ENCODE measurements around the gene PWP2. TPM values are rescaled to one million over a fixed set of nuclear protein-coding genes. Genes with fewer than 3 reads are reported as not detected.
"Not testable (repeated sequence)": the region's sequence is repeated elsewhere in the genome, so short reads cannot be mapped to it uniquely, and the experiment has no call there.

Gene PWP2
- total RNA-seq, 1 donor from 2014 or later, result 22.1 TPM

DNA sequence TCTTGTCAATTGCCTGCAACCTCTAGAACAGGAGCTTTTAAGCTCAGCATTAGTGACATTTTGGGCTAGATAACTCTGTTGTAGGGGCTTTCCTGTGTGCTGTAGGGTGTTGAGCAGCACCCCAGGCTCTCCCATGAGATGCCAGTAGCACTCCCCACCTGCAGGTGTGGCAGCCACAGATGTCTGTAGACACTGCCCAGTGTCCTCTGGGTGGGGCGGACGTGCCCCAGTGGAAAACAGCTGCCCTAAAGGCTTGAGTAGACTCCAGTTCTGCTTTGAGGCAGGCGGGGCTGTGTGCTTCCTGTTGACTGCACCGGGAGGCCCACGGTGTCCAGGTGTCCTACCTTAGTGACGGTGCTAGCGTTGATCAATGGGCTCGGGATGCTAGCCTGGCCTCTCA lies 16.9 kb upstream of the PWP2 start:
- DNase-seq, result no peak
- H3K27ac Mint-ChIP-seq (ENCODE audit: unreplicated experiment), result no peak overlapping the region
- H3K9me3 Mint-ChIP-seq (ENCODE audit: unreplicated experiment), result peaks cover 2% of the 10 kb centered on the region
- H3K4me3 Mint-ChIP-seq (ENCODE audit: unreplicated experiment), result peak overlapping the region; percentile 26
- H3K36me3 Mint-ChIP-seq (ENCODE audit: unreplicated experiment), result peaks cover 12% of the 10 kb centered on the region
- H3K27me3 Mint-ChIP-seq (ENCODE audit: unreplicated experiment), result no peaks in the 10 kb centered on the region
- no peak for TF ChIP-seq CTCF (IDR thresholded peaks at IDR 0.05; ENCODE audit: partially characterized antibody, unreplicated experiment)
- no peaks in the 10 kb centered on the region for H3K4me1 Mint-ChIP-seq (ENCODE audit: low read depth, unreplicated experiment)

- Mint-ChIP-seq H3K9me3 (ENCODE audit: unreplicated experiment) (peaks cover 2% of the 10 kb centered on the region), H3K27ac (ENCODE audit: unreplicated experiment) (no peak overlapping the region), H3K27me3 (ENCODE audit: unreplicated experiment) (no peaks in the 10 kb centered on the region), H3K36me3 (ENCODE audit: unreplicated experiment) (peaks cover 12% of the 10 kb centered on the region), H3K4me3 (ENCODE audit: unreplicated experiment) (no peak overlapping the region), H3K4me1 (ENCODE audit: low read depth, unreplicated experiment) (no peaks in the 10 kb centered on the region)
- no peak for DNase-seq
- no peak for TF ChIP-seq CTCF (IDR thresholded peaks at IDR 0.05; ENCODE audit: partially characterized antibody, unreplicated experiment)
Measured at GRCh38 chr21:44092211-44092610, 15.0 kb upstream of the PWP2 start.

DNA sequence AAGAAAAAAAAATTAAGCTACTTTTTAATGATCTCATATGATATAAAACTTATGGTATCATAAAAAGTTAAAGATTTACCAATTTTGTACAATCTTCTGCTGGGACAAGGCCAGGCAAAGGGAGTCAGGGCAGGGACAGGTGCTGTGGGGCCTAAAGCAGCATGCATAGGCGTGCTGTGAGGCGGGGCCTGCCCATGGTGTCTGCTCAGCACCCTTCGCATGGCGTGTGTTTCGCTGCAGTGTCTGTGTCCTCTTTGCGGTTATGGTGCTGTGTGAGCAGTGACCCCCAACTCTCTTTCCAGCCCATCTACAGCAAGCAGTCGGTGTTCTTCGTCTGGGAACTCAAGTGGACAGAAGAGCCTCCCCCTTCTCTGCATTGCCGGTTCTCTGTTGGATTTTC lies 13.4 kb upstream of the PWP2 start:
- no peaks in the 10 kb centered on the region for H3K27me3 Mint-ChIP-seq (ENCODE audit: unreplicated experiment)
- peaks cover 9% of the 10 kb centered on the region for H3K36me3 Mint-ChIP-seq (ENCODE audit: unreplicated experiment)
- no peak overlapping the region for H3K4me3 Mint-ChIP-seq (ENCODE audit: unreplicated experiment)
- no peak for DNase-seq
- no peak for TF ChIP-seq CTCF (IDR thresholded peaks at IDR 0.05; ENCODE audit: partially characterized antibody, unreplicated experiment)
- H3K27ac Mint-ChIP-seq (ENCODE audit: unreplicated experiment), result no peak overlapping the region
- H3K4me1 Mint-ChIP-seq (ENCODE audit: low read depth, unreplicated experiment), result no peaks in the 10 kb centered on the region
- no peaks in the 10 kb centered on the region for H3K9me3 Mint-ChIP-seq (ENCODE audit: unreplicated experiment)

DNA sequence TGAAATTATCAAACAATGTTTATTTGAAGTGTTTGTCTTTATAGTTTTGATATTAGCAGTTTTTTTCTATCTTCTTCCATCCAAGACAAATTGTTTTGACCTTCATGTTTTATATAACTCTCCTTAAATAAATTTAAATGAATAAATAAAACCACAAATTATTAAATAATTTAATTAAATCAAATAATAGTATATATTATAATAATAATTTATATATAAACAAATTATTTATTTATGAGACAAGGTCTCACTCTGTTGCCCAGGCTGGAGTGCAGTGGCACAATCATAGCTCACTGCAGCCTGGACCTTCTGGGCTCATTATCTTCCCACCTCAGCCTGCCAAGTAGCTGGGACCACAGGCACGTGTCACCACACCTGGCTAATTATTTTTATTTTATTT lies 12.4 kb upstream of the PWP2 start:
- Mint-ChIP-seq H3K27me3 (ENCODE audit: unreplicated experiment) (no peaks in the 10 kb centered on the region), H3K4me1 (ENCODE audit: low read depth, unreplicated experiment) (no peaks in the 10 kb centered on the region), H3K9me3 (ENCODE audit: unreplicated experiment) (no peaks in the 10 kb centered on the region), H3K4me3 (ENCODE audit: unreplicated experiment) (no peak overlapping the region), H3K27ac (ENCODE audit: unreplicated experiment) (no peak overlapping the region), H3K36me3 (ENCODE audit: unreplicated experiment) (no peaks in the 10 kb centered on the region)
- TF ChIP-seq CTCF (IDR thresholded peaks at IDR 0.05; ENCODE audit: partially characterized antibody, unreplicated experiment), result no peak
- DNase-seq, result no peak

GRCh38 chr21:44098507-44098906 lies 8.7 kb upstream of the PWP2 start:
- not testable (repeated sequence) for H3K27ac Mint-ChIP-seq (ENCODE audit: unreplicated experiment); H3K4me1 Mint-ChIP-seq (ENCODE audit: low read depth, unreplicated experiment); H3K36me3 Mint-ChIP-seq (ENCODE audit: unreplicated experiment); H3K9me3 Mint-ChIP-seq (ENCODE audit: unreplicated experiment); H3K4me3 Mint-ChIP-seq (ENCODE audit: unreplicated experiment); H3K27me3 Mint-ChIP-seq (ENCODE audit: unreplicated experiment); DNase-seq

DNA sequence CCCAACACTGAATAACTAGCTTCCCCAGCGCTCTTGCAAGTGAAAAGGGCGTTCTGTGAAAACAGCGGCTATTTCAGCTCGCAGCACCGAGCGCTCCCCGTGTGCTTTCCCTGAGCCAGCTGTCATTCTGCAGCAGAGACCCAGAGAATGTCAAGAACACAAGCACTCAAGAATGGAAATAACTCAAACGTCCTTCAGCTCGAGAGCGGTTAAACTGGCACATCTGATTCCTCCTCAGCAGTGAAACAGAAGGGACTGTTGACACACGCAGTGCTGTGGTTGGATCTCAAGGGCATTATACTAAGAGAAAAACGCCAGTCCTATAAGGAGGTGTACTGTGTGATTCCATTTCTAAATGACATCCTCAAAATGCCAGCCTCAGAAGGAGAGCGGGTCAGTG lies 8.2 kb upstream of the PWP2 start:
- not testable (repeated sequence) for H3K36me3 Mint-ChIP-seq (ENCODE audit: unreplicated experiment); H3K4me1 Mint-ChIP-seq (ENCODE audit: low read depth, unreplicated experiment); H3K27ac Mint-ChIP-seq (ENCODE audit: unreplicated experiment); H3K9me3 Mint-ChIP-seq (ENCODE audit: unreplicated experiment); H3K27me3 Mint-ChIP-seq (ENCODE audit: unreplicated experiment); DNase-seq; H3K4me3 Mint-ChIP-seq (ENCODE audit: unreplicated experiment)

- not testable (repeated sequence) for H3K4me1 Mint-ChIP-seq (ENCODE audit: low read depth, unreplicated experiment); DNase-seq; H3K27ac Mint-ChIP-seq (ENCODE audit: unreplicated experiment); H3K9me3 Mint-ChIP-seq (ENCODE audit: unreplicated experiment); H3K36me3 Mint-ChIP-seq (ENCODE audit: unreplicated experiment); H3K4me3 Mint-ChIP-seq (ENCODE audit: unreplicated experiment); H3K27me3 Mint-ChIP-seq (ENCODE audit: unreplicated experiment)
Measured at GRCh38 chr21:44107589-44107988, 390 bp downstream of the PWP2 start.

DNA sequence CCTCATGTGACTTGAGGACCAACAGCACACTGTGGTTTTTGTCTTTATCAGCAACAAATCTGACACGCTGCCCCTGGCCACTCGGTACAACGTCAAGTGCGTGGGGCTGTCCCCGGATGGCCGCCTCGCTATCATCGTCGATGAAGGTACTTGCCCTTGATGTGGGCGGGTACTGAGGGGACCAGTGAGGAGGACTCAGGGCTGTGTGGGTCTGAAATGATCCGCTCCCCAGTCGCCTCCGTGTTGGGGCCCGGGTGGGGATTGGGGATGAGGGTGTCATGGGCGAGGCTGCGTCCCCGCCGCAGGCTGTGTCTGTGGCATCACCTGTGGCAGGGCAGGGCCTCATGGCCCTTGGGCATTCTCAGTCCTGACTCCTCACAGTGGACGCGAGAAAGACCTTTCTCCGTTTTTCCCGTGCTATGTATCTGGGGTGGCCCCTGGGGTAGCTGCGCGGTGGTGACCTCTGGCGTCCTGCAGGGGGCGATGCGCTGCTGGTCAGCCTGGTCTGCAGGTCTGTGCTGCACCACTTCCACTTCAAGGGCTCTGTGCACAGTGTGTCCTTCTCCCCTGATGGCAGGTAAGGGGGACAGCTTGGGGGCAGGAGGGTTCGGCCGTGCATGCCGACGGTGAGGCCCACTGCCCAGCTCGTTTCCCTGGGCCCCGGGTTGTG lies 6.6 kb downstream of the PWP2 start:
- H3K9me3 Mint-ChIP-seq (ENCODE audit: unreplicated experiment); H3K4me3 Mint-ChIP-seq (ENCODE audit: unreplicated experiment); H3K36me3 Mint-ChIP-seq (ENCODE audit: unreplicated experiment); H3K4me1 Mint-ChIP-seq (ENCODE audit: low read depth, unreplicated experiment); H3K27me3 Mint-ChIP-seq (ENCODE audit: unreplicated experiment); H3K27ac Mint-ChIP-seq (ENCODE audit: unreplicated experiment): not testable (repeated sequence)
- DNase-seq, result peak; percentile 21

DNA sequence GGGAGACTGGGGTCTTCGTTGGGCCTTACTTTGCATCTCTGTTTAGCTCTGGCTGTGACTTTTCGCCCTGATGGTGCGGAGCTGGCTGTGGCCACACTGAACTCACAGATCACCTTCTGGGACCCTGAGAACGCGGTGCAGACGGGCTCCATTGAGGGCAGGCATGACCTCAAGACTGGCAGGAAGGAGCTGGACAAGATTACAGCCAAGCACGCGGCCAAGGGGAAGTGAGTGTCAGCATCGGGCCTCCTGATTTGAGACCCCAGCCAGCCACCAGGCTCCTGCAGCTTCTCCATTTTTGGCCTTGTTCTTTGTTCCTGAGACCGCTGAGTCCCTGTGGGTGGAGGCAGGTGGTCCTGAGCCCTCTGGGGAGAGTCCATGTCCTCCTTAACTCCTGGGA lies 14.9 kb downstream of the PWP2 start:
- H3K27ac Mint-ChIP-seq (ENCODE audit: unreplicated experiment); H3K27me3 Mint-ChIP-seq (ENCODE audit: unreplicated experiment); H3K4me1 Mint-ChIP-seq (ENCODE audit: low read depth, unreplicated experiment); H3K4me3 Mint-ChIP-seq (ENCODE audit: unreplicated experiment); H3K9me3 Mint-ChIP-seq (ENCODE audit: unreplicated experiment); H3K36me3 Mint-ChIP-seq (ENCODE audit: unreplicated experiment); DNase-seq: not testable (repeated sequence)

All from glutamatergic neuron (in vitro differentiated cells).